Body of pancreas (tissue), 4 donors: ENCODE results near the gene ELOVL7. TPM values are rescaled to one million over a fixed set of nuclear protein-coding genes. Genes with fewer than 3 reads are reported as not detected.
"Not testable (repeated sequence)": the region's sequence is repeated elsewhere in the genome, so short reads cannot be mapped to it uniquely, and the experiment has no call there.

Experiments
- ATAC-seq: fragments of 150-250 bp; one replicate; pipeline ENCODE4 v1.9.1; 2016
- DNase-seq, 4 donors: peaks; one replicate each; pipeline ENCODE4 v3.0.0-alpha.2; 2019
- H3K27ac ChIP-seq, 4 donors: fragments of 200-600 bp; sonication (generic); 1 replicate in 3 of 4; 2 replicates in 1 of 4; pipeline versions ENCODE4 v1.5.1 to v1.6.1; 2016 to 2019; ENCODE audit warnings: mild to moderate bottlenecking in 1 of 4, mixed read lengths in 1 of 4, moderate library complexity in 1 of 4
- H3K27me3 ChIP-seq, 2 donors: fragments of 200-600 bp; sonication (generic); one replicate each; pipeline ENCODE4 v1.6.0; 2016; ENCODE audit warnings: mild to moderate bottlenecking in 1 of 2
- H3K36me3 ChIP-seq, 2 donors: fragments of 200-600 bp; sonication (generic); replicated peaks in 1 of 2; 2 replicates each; pipeline ENCODE4 v1.5.1; 2016; ENCODE audit warnings: low read depth in 2 of 2; ENCODE audit not compliant: insufficient read depth in 1 of 2
- H3K4me1 ChIP-seq: fragments of 200-600 bp; sonication (generic); one replicate; pipeline ENCODE4 v1.6.0; 2016
- H3K4me3 ChIP-seq, 2 donors: fragments of 200-600 bp; sonication (generic); 1 replicate in 1 of 2; 2 replicates in 1 of 2; pipeline ENCODE4 v1.5.1; 2016 to 2019
- H3K9me3 ChIP-seq, 3 donors: fragments of 200-600 bp; sonication (generic); 1 replicate in 2 of 3; 2 replicates in 1 of 3; pipeline ENCODE4 v1.5.1; 2016
- POLR2A ChIP-seq, 3 donors: fragments of 450-650 bp; IDR thresholded peaks; one replicate each; pipeline ENCODE4 v1.6.1; 2016; ENCODE audit warnings: antibody characterized with exemption in 3 of 3, mild to moderate bottlenecking in 2 of 3
- WGBS, 2 donors: methylation state at CpG; one replicate each; pipeline ENCODE4 v1.1.5; 2017; 5-methylcytosine and 5-hydroxymethylcytosine counted together
- intact Hi-C: fragments of 100-400 bp; cut with DNase I; formaldehyde crosslinking; loops from one replicate; pipeline ENCODE4 v1.15.1; 2023
- total RNA-seq, 2 donors: library from RNA; depleted of rRNA; stranded (reverse); fragments of >200 nt; gene quantifications; one replicate each; pipeline ENCODE4 v1.1.0, GENCODE V29; 2016
- TF ChIP-seq, protein P1 (sequence below), 7 experiments: fragments of 450-650 bp in 4 of 7; fragments of 200-600 bp in 3 of 7; sonication (generic) in 3 of 7; IDR thresholded peaks; one replicate each; pipeline ENCODE4 v1.5.1; 2016 to 2019; ENCODE audit warnings: antibody characterized with exemption in 7 of 7

ELOVL7 gene
- total RNA-seq, 2 donors from 2014 or later: 2.6 to 7.5 TPM

DNA sequence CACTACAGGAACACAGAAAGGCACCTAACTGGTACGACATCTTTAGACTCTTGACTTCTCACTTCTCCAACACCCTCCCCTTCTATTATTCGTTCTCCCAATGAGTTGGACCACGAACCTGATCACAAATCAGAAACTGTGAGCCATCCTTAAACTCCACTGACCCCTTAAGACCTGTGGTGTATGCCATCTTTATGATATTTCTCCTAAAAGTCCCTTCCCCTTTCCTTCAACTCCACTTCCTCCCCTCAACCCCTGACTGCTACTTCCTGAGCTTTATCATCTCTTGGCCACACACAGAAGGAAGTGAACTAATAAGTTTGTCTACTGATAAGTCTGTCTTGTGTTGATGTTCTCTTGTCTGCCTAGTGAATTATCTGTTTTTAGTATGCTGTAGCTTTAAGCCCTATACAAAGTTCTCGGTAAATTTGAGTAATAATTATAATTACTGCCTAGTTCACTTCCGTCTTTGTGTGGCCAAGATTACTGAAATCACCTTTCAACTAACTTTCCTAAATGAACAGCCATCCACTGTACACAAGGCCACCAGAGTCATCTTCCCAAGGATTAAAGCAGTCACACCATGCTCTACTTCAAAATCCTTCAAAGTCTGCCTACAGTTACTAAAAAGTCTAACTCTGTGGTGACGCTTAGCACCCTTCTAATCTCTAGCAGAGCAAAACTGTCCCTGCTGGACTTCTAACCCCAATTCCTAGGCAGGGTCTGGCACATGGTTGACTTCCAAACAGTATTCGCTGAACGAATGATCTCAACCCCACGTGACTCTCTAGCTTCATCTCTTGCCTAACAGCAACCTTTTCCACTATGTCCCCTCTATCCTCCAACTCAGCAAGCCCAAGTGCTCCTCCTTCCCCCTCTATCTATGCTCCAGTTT lies 23.2 kb downstream of the ELOVL7 start:
- Histone ChIP-seq H3K36me3 (no peaks in the 10 kb centered on the region), H3K4me1 (no peaks in the 10 kb centered on the region), H3K27me3 (no peaks in the 10 kb centered on the region), H3K9me3 (no peaks in the 10 kb centered on the region), H3K4me3 (no peak overlapping the region), H3K27ac (no peak overlapping the region)
- no peak for ATAC-seq
- DNase-seq: no peak
- WGBS, 2 donors: 82 to 88% methylated on average over 9 of the region's 9 CpGs
- intact Hi-C loops: no loop called here
- TF ChIP-seq POLR2A (IDR thresholded peaks at IDR 0.05): no peak
- TF ChIP-seq, protein P1, sequence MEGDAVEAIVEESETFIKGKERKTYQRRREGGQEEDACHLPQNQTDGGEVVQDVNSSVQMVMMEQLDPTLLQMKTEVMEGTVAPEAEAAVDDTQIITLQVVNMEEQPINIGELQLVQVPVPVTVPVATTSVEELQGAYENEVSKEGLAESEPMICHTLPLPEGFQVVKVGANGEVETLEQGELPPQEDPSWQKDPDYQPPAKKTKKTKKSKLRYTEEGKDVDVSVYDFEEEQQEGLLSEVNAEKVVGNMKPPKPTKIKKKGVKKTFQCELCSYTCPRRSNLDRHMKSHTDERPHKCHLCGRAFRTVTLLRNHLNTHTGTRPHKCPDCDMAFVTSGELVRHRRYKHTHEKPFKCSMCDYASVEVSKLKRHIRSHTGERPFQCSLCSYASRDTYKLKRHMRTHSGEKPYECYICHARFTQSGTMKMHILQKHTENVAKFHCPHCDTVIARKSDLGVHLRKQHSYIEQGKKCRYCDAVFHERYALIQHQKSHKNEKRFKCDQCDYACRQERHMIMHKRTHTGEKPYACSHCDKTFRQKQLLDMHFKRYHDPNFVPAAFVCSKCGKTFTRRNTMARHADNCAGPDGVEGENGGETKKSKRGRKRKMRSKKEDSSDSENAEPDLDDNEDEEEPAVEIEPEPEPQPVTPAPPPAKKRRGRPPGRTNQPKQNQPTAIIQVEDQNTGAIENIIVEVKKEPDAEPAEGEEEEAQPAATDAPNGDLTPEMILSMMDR (IDR thresholded peaks at IDR 0.05): no peak

DNA sequence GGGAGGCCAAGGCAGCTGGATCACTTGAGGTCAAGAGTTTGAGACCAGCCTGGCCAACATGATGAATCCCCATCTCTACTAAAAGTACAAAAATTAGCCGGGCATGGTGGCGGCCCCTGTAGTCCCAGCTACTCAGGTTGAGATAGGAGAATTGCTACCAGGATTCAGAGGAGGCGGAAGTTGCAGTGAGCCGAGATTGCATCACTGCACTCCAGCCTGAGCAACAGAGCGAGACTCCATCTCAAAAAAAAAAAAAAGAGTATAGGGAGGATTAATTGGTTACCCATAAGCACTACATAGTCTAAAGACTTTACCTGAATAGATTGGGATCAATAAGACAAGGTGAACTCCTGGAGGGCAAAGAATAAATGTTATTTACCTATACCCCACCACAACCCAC lies 27.9 kb downstream of the ELOVL7 start:
- WGBS, 2 donors: 91 to 95% methylated on average over 5 of the region's 5 CpGs
- H3K27ac ChIP-seq, ATAC-seq, H3K36me3 ChIP-seq, H3K9me3 ChIP-seq, H3K4me1 ChIP-seq, H3K27me3 ChIP-seq, intact Hi-C loops, H3K4me3 ChIP-seq, DNase-seq: not testable (repeated sequence)

DNA sequence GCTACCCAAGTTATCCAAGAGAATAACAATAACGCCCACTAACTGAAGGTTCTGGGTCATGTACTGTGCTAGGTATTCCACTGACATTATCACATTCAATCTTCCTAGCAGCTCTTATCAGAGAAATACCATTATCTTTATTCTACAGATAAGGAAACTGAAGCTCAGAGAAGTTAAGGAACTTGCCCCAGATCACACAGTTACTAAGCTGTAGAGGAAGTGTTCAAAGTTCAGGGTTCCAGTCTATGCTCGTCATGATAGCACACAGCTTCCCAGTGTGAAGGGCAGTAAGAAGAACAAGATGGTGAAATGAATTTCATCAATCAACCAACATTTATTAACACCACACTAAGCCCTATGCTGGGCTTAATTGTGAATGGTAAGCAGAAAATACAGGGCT lies 29.6 kb downstream of the ELOVL7 start:
- 72 to 91% methylated on average over 2 of the region's 2 CpGs for WGBS, 2 donors
- DNase-seq (no peak), ATAC-seq (no peak)
- H3K36me3 ChIP-seq: no peaks in the 10 kb centered on the region
- H3K27me3 ChIP-seq: no peaks in the 10 kb centered on the region
- TF ChIP-seq POLR2A (IDR thresholded peaks at IDR 0.05): no peak
- TF ChIP-seq, protein P1 (IDR thresholded peaks at IDR 0.05): no peak
- H3K4me3 ChIP-seq: no peak overlapping the region
- no peak overlapping the region for H3K27ac ChIP-seq
- H3K4me1 ChIP-seq: peaks cover 15% of the 10 kb centered on the region
- no peaks in the 10 kb centered on the region for H3K9me3 ChIP-seq
- intact Hi-C loops: no loop called here

DNA sequence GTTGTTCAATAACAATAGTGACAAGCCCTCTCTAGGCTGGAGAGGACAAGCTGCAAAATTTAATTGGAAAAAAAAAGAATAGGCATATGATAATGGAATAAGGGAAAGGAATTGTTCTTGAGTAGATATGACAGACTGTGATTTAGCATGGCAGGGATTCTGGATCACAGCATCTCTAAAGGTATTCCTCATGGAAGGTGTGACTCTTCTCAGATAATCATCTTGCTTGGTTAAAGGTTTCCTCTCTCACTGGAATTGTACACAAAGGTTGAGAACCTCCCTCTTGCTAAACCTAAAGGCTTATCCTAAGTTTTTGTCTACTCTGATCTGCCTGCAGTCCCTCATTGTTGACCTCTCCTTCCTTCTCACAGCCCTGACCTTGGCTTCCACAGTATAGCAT lies 31.6 kb downstream of the ELOVL7 start:
- no peaks in the 10 kb centered on the region for H3K27me3 ChIP-seq
- intact Hi-C loops: no loop called here
- H3K36me3 ChIP-seq: no peaks in the 10 kb centered on the region
- H3K9me3 ChIP-seq: no peaks in the 10 kb centered on the region
- TF ChIP-seq, protein P1 (IDR thresholded peaks at IDR 0.05): no peak
- no peak for TF ChIP-seq POLR2A (IDR thresholded peaks at IDR 0.05)
- no peak for ATAC-seq
- peaks cover 15% of the 10 kb centered on the region for H3K4me1 ChIP-seq
- DNase-seq: no peak
- no peak overlapping the region for H3K27ac ChIP-seq
- no peak overlapping the region for H3K4me3 ChIP-seq

DNA sequence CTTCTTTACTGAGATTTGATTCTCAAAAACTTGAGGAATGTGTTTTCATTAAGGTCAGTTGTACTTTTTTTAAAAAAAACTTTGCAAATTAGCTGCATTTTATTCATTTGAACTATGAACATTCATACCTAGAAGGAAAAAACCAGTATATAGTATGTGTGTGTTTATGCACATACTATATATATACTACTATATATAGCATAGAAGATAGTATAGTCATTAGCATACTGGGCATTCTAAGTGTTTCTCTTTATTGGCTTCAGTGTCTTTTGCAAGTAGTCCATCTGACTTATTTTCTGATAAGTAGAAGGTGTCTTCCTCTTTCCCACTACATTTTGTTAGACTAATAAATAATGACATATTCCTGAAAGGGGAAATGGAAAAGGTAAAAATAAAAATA lies 33.0 kb downstream of the ELOVL7 start:
- H3K9me3 ChIP-seq: no peaks in the 10 kb centered on the region
- TF ChIP-seq, protein P1 (IDR thresholded peaks at IDR 0.05): no peak
- TF ChIP-seq POLR2A (IDR thresholded peaks at IDR 0.05): no peak
- H3K4me3 ChIP-seq: no peak overlapping the region
- ATAC-seq (no peak), DNase-seq (no peak)
- H3K36me3 ChIP-seq: no peaks in the 10 kb centered on the region
- intact Hi-C loops: no loop called here
- peaks cover 15% of the 10 kb centered on the region for H3K4me1 ChIP-seq
- no peak overlapping the region for H3K27ac ChIP-seq
- no peaks in the 10 kb centered on the region for H3K27me3 ChIP-seq
